Panc1 (cell line): ENCODE results near the gene CNNM4. TPM values are rescaled to one million over a fixed set of nuclear protein-coding genes. Genes with fewer than 3 reads are reported as not detected.

Experiments used
- ATAC-seq: fragments of 200-7000 bp; cut with Tn5 transposase; 2 replicates; pipeline ENCODE4 v1.9.1; 2020; ENCODE audit warnings: mild to moderate bottlenecking, moderate library complexity
- BruUV-seq: library from RNA; stranded (reverse); fragments of 400-500 nt; replicated peaks from 2 replicates; lab custom pipeline; 2021; lab: Mats Ljungman, UMichigan
- CTCF ChIA-PET: fragments of 300-600 bp; sonication (Branson Sonifier 250); formaldehyde crosslinking; loops from one replicate; lab custom pipeline; 2022; ENCODE audit warnings: antibody characterized with exemption; lab: Charles Lee
- POLR2A ChIA-PET: fragments of 300-600 bp; sonication (Branson Sonifier 250); formaldehyde crosslinking; loops from one replicate; lab custom pipeline; 2022; ENCODE audit warnings: antibody characterized with exemption; lab: Charles Lee
- DNase-seq: peaks from one replicate; pipeline ENCODE4 v3.0.0-alpha.2; 2010; ENCODE audit warnings: low read depth, low spot score
- H3K27ac ChIP-seq: 2 replicates; pipeline ENCODE4 v1.5.1; 2011; ENCODE audit warnings: mild to moderate bottlenecking, low read length, inconsistent platforms
- H3K27me3 ChIP-seq: fragments of 200-500 bp; sonication (Bioruptor generic); 2 replicates; pipeline ENCODE4 v1.6.0; 2014; ENCODE audit warnings: low read length, inconsistent platforms; ENCODE audit not compliant: control insufficient read depth, insufficient read depth
- H3K36me3 ChIP-seq: fragments of 200-500 bp; sonication (Bioruptor generic); 2 replicates; pipeline ENCODE4 v1.5.1; 2014; ENCODE audit warnings: inconsistent platforms, mild to moderate bottlenecking, low read length, moderate library complexity; ENCODE audit not compliant: control insufficient read depth, insufficient read depth
- H3K4me1 ChIP-seq: 2 replicates; pipeline ENCODE4 v1.5.1; 2011; ENCODE audit warnings: inconsistent platforms, mild to moderate bottlenecking, low read length, moderate library complexity; ENCODE audit not compliant: control insufficient read depth, insufficient read depth
- H3K4me3 ChIP-seq, 2 experiments: 2 replicates each; pipeline ENCODE4 v1.5.1; 2011 to 2012; ENCODE audit warnings: low read depth in 2 of 2, low read length in 2 of 2, mild to moderate bottlenecking in 2 of 2, inconsistent platforms in 1 of 2, moderate library complexity in 1 of 2
- H3K9me3 ChIP-seq: fragments of 200-500 bp; sonication (Bioruptor generic); 2 replicates; pipeline ENCODE4 v1.5.1; 2014; ENCODE audit warnings: low read depth, mild to moderate bottlenecking, inconsistent platforms, low read length, moderate library complexity; ENCODE audit not compliant: control insufficient read depth, insufficient read depth
- POLR2AphosphoS5 ChIP-seq: IDR thresholded peaks from 2 replicates; pipeline ENCODE4 v1.6.1; 2012; ENCODE audit warnings: mild to moderate bottlenecking, low read depth, low read length, moderate library complexity
- SIN3A ChIP-seq: IDR thresholded peaks from 2 replicates; pipeline ENCODE4 v1.6.1; 2012; ENCODE audit warnings: low read depth, mild to moderate bottlenecking, low read length, moderate library complexity, borderline replicate concordance; ENCODE audit not compliant: insufficient read depth
- TCF7L2 ChIP-seq: IDR thresholded peaks from 2 replicates; pipeline ENCODE4 v1.6.1; 2011; ENCODE audit warnings: mild to moderate bottlenecking, low read depth, low read length, inconsistent platforms
- in situ Hi-C: cut with HindIII; loops from 2 replicates; pipeline ENCODE4 v1.10.0; 2016; ENCODE audit warnings: low sequenced_read_pairs, low pct_unique_long_range_greater_than_20kb
- intact Hi-C: fragments of 100-400 bp; cut with micrococcal nuclease; formaldehyde crosslinking; loops from one replicate; pipeline ENCODE4 v1.10.0; 2022; ENCODE audit not compliant: unreplicated experiment
- total RNA-seq: library from RNA; stranded (reverse); gene quantifications from one replicate; pipeline ENCODE4 v1.2.1, GENCODE V29; 2021; ENCODE audit not compliant: unreplicated experiment
- TF ChIP-seq, protein P1 (sequence below): fragments of 450-650 bp; IDR thresholded peaks from 2 replicates; pipeline ENCODE4 v1.5.1; 2017; ENCODE audit warnings: mild to moderate bottlenecking
- TF ChIP-seq, protein P2 (sequence below), 2 experiments: IDR thresholded peaks; 2 replicates each; pipeline ENCODE4 v1.6.1; 2011 to 2012; ENCODE audit warnings: low read depth in 2 of 2, control low read depth in 1 of 2, low read length in 1 of 2, mild to moderate bottlenecking in 1 of 2, moderate library complexity in 1 of 2; ENCODE audit not compliant: insufficient read depth in 1 of 2

Gene CNNM4
- total RNA-seq, 1 experiment from 2014 or later, result 15.7 TPM

- Histone ChIP-seq H3K27ac (no peak overlapping the region), H3K36me3 (no peaks in the 10 kb centered on the region), H3K4me3 (no peak overlapping the region), H3K27me3 (no peaks in the 10 kb centered on the region), H3K4me1 (no peaks in the 10 kb centered on the region), H3K9me3 (no peaks in the 10 kb centered on the region)
- POLR2A ChIA-PET, result no interaction called here
- intact Hi-C loops (no loop called here), in situ Hi-C loops (no loop called here)
- TF ChIP-seq POLR2AphosphoS5 (no peak), SIN3A (no peak), TCF7L2 (no peak)
- TF ChIP-seq, protein P1, sequence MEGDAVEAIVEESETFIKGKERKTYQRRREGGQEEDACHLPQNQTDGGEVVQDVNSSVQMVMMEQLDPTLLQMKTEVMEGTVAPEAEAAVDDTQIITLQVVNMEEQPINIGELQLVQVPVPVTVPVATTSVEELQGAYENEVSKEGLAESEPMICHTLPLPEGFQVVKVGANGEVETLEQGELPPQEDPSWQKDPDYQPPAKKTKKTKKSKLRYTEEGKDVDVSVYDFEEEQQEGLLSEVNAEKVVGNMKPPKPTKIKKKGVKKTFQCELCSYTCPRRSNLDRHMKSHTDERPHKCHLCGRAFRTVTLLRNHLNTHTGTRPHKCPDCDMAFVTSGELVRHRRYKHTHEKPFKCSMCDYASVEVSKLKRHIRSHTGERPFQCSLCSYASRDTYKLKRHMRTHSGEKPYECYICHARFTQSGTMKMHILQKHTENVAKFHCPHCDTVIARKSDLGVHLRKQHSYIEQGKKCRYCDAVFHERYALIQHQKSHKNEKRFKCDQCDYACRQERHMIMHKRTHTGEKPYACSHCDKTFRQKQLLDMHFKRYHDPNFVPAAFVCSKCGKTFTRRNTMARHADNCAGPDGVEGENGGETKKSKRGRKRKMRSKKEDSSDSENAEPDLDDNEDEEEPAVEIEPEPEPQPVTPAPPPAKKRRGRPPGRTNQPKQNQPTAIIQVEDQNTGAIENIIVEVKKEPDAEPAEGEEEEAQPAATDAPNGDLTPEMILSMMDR, result no peak
- TF ChIP-seq, protein P2, sequence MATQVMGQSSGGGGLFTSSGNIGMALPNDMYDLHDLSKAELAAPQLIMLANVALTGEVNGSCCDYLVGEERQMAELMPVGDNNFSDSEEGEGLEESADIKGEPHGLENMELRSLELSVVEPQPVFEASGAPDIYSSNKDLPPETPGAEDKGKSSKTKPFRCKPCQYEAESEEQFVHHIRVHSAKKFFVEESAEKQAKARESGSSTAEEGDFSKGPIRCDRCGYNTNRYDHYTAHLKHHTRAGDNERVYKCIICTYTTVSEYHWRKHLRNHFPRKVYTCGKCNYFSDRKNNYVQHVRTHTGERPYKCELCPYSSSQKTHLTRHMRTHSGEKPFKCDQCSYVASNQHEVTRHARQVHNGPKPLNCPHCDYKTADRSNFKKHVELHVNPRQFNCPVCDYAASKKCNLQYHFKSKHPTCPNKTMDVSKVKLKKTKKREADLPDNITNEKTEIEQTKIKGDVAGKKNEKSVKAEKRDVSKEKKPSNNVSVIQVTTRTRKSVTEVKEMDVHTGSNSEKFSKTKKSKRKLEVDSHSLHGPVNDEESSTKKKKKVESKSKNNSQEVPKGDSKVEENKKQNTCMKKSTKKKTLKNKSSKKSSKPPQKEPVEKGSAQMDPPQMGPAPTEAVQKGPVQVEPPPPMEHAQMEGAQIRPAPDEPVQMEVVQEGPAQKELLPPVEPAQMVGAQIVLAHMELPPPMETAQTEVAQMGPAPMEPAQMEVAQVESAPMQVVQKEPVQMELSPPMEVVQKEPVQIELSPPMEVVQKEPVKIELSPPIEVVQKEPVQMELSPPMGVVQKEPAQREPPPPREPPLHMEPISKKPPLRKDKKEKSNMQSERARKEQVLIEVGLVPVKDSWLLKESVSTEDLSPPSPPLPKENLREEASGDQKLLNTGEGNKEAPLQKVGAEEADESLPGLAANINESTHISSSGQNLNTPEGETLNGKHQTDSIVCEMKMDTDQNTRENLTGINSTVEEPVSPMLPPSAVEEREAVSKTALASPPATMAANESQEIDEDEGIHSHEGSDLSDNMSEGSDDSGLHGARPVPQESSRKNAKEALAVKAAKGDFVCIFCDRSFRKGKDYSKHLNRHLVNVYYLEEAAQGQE (IDR thresholded peaks at IDR 0.05; ENCODE audit: insufficient read depth in 1 of 2, low read depth in 2 of 2, low read length in 1 of 2), result no peak
- ATAC-seq (no peak), DNase-seq (no peak)
- BruUV-seq, result no TSS peak
- CTCF ChIA-PET, result no interaction called here
Measured at GRCh38 chr2:96848264-96848663, 87.6 kb downstream of the CNNM4 start.

DNA sequence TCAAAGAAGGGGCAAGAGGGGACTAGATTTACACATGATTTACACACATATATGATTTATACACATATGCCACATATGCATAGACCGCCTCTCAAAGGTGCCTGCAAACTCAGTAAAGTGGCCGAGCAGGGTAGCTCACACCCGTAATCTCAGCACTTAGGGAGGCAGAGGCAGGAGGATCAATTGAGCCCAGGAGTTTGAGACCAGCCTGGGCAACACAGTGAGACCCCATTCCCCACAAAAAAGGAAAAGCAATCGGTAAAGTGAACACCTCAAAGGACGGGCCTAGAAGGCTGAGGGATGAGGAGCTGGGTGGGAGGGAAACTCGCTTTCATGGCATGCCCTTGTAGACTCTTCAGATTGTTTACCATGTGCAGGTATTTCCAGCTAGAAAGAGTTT lies 92.0 kb downstream of the CNNM4 start:
- no peaks in the 10 kb centered on the region for H3K27me3 ChIP-seq
- ChIA-PET CTCF (interaction anchor here (0.6 to 1.0 kb wide), 2 partner anchors 16 to 258 kb away, joined by 3 to 5 read pairs; no protein-coding TSS in a partner anchor), POLR2A (no interaction called here)
- in situ Hi-C loops, result no loop called here
- no peak overlapping the region for H3K27ac ChIP-seq
- peaks cover 2% of the 10 kb centered on the region; the same call in 1 of the 2 replicates for H3K36me3 ChIP-seq
- no peak for TF ChIP-seq POLR2AphosphoS5
- TF ChIP-seq, protein P2 (IDR thresholded peaks at IDR 0.05; ENCODE audit: insufficient read depth in 1 of 2, low read depth in 2 of 2, low read length in 1 of 2), result no peak
- TF ChIP-seq SIN3A, result no peak
- TF ChIP-seq, protein P1, result no peak
- no peak for TF ChIP-seq TCF7L2
- DNase-seq, result no peak
- intact Hi-C loops, result no loop called here
- H3K4me1 ChIP-seq, result peaks cover 6% of the 10 kb centered on the region; the same call in 1 of the 2 replicates
- no peaks in the 10 kb centered on the region for H3K9me3 ChIP-seq
- no peak overlapping the region for H3K4me3 ChIP-seq
- no peak for ATAC-seq
- TSS peak; percentile 11 for BruUV-seq
